Right lobe of liver (tissue), 6 donors: ENCODE measurements around the gene CFAP46. TPM values are rescaled to one million over a fixed set of nuclear protein-coding genes. Genes with fewer than 3 reads are reported as not detected.
"Not testable (repeated sequence)": the region's sequence is repeated elsewhere in the genome, so short reads cannot be mapped to it uniquely, and the experiment has no call there.

ENCODE experiments used
- ATAC-seq, 4 donors: fragments of 200-7000 bp; cut with Tn5 transposase; one replicate each; pipeline ENCODE4 v1.9.1; 2020; ENCODE audit warnings: mild to moderate bottlenecking in 4 of 4, moderate library complexity in 4 of 4
- DNase-seq, 3 donors: peaks; one replicate each; pipeline ENCODE4 v3.0.0-alpha.2; 2020
- H3K27ac ChIP-seq, 3 donors: fragments of 200-600 bp; one replicate each; pipeline ENCODE4 v1.8.0; 2022
- H3K27me3 ChIP-seq, 2 donors: fragments of 200-600 bp; one replicate each; pipeline ENCODE4 v1.8.0; 2022
- H3K36me3 ChIP-seq, 4 donors: fragments of 200-600 bp; sonication (generic) in 1 of 4; one replicate each; pipeline versions ENCODE4 v1.5.1 to v1.8.0; 2017 to 2022; ENCODE audit warnings: control low read depth in 1 of 4
- H3K4me1 ChIP-seq, 4 donors: fragments of 200-600 bp; sonication (generic) in 1 of 4; one replicate each; pipeline versions ENCODE4 v1.5.1 to v1.8.0; 2017 to 2022; ENCODE audit warnings: control low read depth in 1 of 4
- H3K4me3 ChIP-seq, 3 donors: fragments of 200-600 bp; one replicate each; pipeline ENCODE4 v1.8.0; 2022
- H3K9me3 ChIP-seq, 4 donors: fragments of 200-600 bp; sonication (generic) in 1 of 4; one replicate each; pipeline versions ENCODE4 v1.5.1 to v1.8.0; 2017 to 2022; ENCODE audit warnings: control low read depth in 1 of 4
- CTCF ChIP-seq, 4 donors: fragments of 200-600 bp in 3 of 4; fragments of 450-650 bp in 1 of 4; IDR thresholded peaks; one replicate each; pipeline versions ENCODE4 v1.5.1 to v1.8.0; 2016 to 2022; ENCODE audit warnings: antibody characterized with exemption in 4 of 4, mild to moderate bottlenecking in 2 of 4
- POLR2A ChIP-seq: fragments of 450-650 bp; IDR thresholded peaks from one replicate; pipeline ENCODE4 v1.6.1; 2017; ENCODE audit warnings: antibody characterized with exemption, mild to moderate bottlenecking
- WGBS: methylation state at CpG from one replicate; pipeline ENCODE4 v1.1.6; 2018; ENCODE audit warnings: low coverage, low lambda C conversion rate; ENCODE audit not compliant: insufficient coverage; ENCODE audit errors: missing lambda C conversion rate; 5-methylcytosine and 5-hydroxymethylcytosine counted together
- intact Hi-C, 2 donors: fragments of 100-400 bp; cut with DNase I; formaldehyde crosslinking; loops; one replicate each; pipeline versions ENCODE4 v1.11.2 to v1.14.1; 2022
- total RNA-seq, 6 experiments: library from RNA; depleted of rRNA in 2 of 6; stranded (reverse); fragments of >200 nt in 2 of 6; fragmentation: NEBNext Ultra II Directional in 3 of 6; extraction: Animal tissue kit (Norgen Biotek cat#: 25700) in 3 of 6; gene quantifications; one replicate each; pipeline versions ENCODE4 v1.1.0 to v1.2.4, GENCODE V29; 2016 to 2023
- donor health status: DM: no; HTN: yes; CAD: no.
- donor health status: DM: no; HTN: no; CAD: no.
- donor health status: DM: no; HTN: no; CAD: no.
- donor health status: DM: no; HTN: yes; CAD: no.
- donor health status: DM: no; HTN: yes; CAD: no.

CFAP46 gene
- total RNA-seq, 6 experiments from 2014 or later, result 0.16 to 0.67 (median 0.32) TPM

- no peaks in the 10 kb centered on the region for H3K27me3 ChIP-seq
- no peak overlapping the region for H3K27ac ChIP-seq
- intact Hi-C loops, result no loop called here
- no peaks in the 10 kb centered on the region for H3K4me1 ChIP-seq
- no peak overlapping the region for H3K4me3 ChIP-seq
- H3K9me3 ChIP-seq, result no peaks in the 10 kb centered on the region
- DNase-seq (peak; percentile 17 to 40 (median 37)), ATAC-seq (no peak)
- H3K36me3 ChIP-seq, result no peaks in the 10 kb centered on the region
- 22% methylated on average over 15 of the region's 24 CpGs for WGBS
- TF ChIP-seq CTCF (IDR thresholded peaks at IDR 0.05) (no peak), POLR2A (no peak)
Observed at GRCh38 chr10:132971448-132972148, 29.2 kb upstream of the CFAP46 start.

GRCh38 chr10:132970641-132971438 is 28.5 kb upstream of the CFAP46 start:
- H3K27ac ChIP-seq, result no peak overlapping the region
- ATAC-seq (no peak), DNase-seq (peak in 2 of 3 donors; percentile 38 to 41)
- no peak for TF ChIP-seq POLR2A
- no peak for TF ChIP-seq CTCF (IDR thresholded peaks at IDR 0.05)
- H3K4me3 ChIP-seq, result no peak overlapping the region
- intact Hi-C loops, result no loop called here
- H3K9me3 ChIP-seq, result no peaks in the 10 kb centered on the region
- no peaks in the 10 kb centered on the region for H3K4me1 ChIP-seq
- H3K27me3 ChIP-seq, result no peaks in the 10 kb centered on the region
- no peaks in the 10 kb centered on the region for H3K36me3 ChIP-seq
- 47% methylated on average over 4 of the region's 22 CpGs for WGBS

- TF ChIP-seq POLR2A (no peak), CTCF (IDR thresholded peaks at IDR 0.05) (no peak)
- H3K4me1 ChIP-seq, result no peaks in the 10 kb centered on the region
- DNase-seq (peak; percentile 13 to 50 (median 47)), ATAC-seq (peak in 1 of 4 donors; percentile 19)
- no peak overlapping the region for H3K4me3 ChIP-seq
- no peaks in the 10 kb centered on the region for H3K36me3 ChIP-seq
- no peaks in the 10 kb centered on the region for H3K9me3 ChIP-seq
- intact Hi-C loops, result no loop called here
- H3K27ac ChIP-seq, result no peak overlapping the region
- H3K27me3 ChIP-seq, result no peaks in the 10 kb centered on the region
- WGBS, result 0% methylated on average over 3 of the region's 11 CpGs
Observed at GRCh38 chr10:132967540-132967939, 25.2 kb upstream of the CFAP46 start.

DNA sequence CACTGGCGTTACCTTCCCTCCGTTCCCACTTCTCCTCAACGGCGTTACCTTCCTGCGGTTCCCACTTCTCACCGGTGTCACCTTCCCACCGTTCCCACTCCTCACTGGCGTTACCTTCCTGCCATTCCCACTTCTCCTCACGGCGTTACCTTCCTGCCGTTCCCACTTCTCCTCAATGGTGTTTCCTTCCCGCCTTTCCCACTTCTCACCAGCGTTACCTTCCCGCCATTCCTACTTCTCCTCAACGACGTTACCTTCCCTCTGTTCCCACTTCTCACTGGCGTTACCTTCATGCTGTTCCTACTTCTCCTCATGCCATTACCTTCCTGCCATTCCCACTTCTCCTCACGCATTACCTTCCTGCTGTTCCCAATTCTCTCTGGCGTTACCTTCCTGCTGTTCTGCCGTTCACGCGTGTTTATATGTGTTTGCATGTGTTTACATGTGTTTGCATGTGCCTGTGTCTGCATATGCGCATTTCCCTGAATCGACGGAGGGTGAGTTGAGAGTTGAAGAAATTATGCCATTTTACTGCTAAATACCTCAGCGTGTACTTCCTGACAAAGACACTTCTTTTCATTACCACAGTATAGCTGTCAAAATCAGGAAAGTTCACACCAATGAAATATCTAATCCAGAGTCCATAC is 23.2 kb upstream of the CFAP46 start:
- ATAC-seq (no peak), DNase-seq (peak in 1 of 3 donors; percentile 9)
- TF ChIP-seq POLR2A (no peak), CTCF (IDR thresholded peaks at IDR 0.05) (no peak)
- H3K27ac ChIP-seq, result no peak overlapping the region
- H3K4me3 ChIP-seq, result no peak overlapping the region
- H3K9me3 ChIP-seq, result no peaks in the 10 kb centered on the region
- peaks cover 0 to 3% (median 0%) of the 10 kb centered on the region in 4 donors for H3K4me1 ChIP-seq
- WGBS, result 65% methylated on average over 26 of the region's 26 CpGs
- no peaks in the 10 kb centered on the region for H3K36me3 ChIP-seq
- intact Hi-C loops, result no loop called here
- H3K27me3 ChIP-seq, result no peaks in the 10 kb centered on the region

DNA sequence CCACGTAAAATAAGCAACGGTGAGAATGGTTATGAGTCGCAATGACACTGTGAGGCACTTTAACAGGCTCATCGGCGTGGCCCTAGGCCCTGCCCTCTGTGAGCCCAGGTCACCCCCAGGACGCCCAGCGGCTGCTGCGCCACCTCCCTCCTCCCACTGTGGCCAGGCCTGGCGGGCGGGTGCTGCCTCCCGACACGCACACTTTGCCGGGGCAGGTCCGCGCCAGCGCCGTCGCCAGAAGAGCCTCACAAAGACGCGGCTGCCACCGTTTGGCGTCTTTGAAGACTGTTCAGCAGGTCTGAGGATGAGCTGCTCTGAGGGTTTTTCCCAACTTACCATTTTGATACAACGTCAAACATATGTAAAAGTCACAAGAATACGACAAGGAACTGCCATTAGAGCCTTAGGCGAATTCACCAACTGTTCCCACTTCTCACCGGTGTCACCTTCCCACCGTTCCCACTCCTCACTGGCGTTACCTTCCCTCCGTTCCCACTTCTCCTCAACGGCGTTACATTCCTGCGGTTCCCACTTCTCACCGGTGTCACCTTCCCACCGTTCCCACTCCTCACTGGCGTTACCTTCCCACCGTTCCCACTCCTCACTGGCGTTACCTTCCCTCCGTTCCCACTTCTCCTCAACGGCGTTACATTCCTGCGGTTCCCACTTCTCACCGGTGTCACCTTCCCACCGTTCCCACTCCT is 22.5 kb upstream of the CFAP46 start:
- intact Hi-C loops, H3K36me3 ChIP-seq, H3K4me1 ChIP-seq, H3K9me3 ChIP-seq, H3K27me3 ChIP-seq, H3K27ac ChIP-seq: not testable (repeated sequence)
- 56% methylated on average over 18 of the region's 43 CpGs for WGBS
- peak overlapping the region in 2 of 3 donors; percentile 21 to 41 for H3K4me3 ChIP-seq
- DNase-seq, result peak in 2 of 3 donors; percentile 16 to 52
- ATAC-seq, result peak in 1 of 4 donors; percentile 28
